ELR (cell line): ENCODE results near the gene HDLBP.

Source experiments
- DNase-seq: peaks from one replicate; pipeline ENCODE4 v3.0.0-alpha.2; 2015; ENCODE audit warnings: low read depth

HDLBP gene

GRCh38 chr2:241254904-241255351 is 60.5 kb downstream of the HDLBP start:
- no peak for DNase-seq

GRCh38 chr2:241252778-241253475 is 62.5 kb downstream of the HDLBP start:
- no peak for DNase-seq

- DNase-seq = no peak
Observed at GRCh38 chr2:241249654-241250053, 65.8 kb downstream of the HDLBP start.

- no peak for DNase-seq
Observed at GRCh38 chr2:241248897-241249296, 66.6 kb downstream of the HDLBP start.

GRCh38 chr2:241248289-241248688 is 67.2 kb downstream of the HDLBP start:
- no peak for DNase-seq

- no peak for DNase-seq
Observed at GRCh38 chr2:241244368-241244767, 71.1 kb downstream of the HDLBP start.

- DNase-seq = no peak
Observed at GRCh38 chr2:241242306-241242705, 73.2 kb downstream of the HDLBP start.

- DNase-seq = no peak
Observed at GRCh38 chr2:241241669-241242068, 73.8 kb downstream of the HDLBP start.

GRCh38 chr2:241240320-241241004 is 75.0 kb downstream of the HDLBP start:
- DNase-seq = no peak

GRCh38 chr2:241239552-241240202 is 75.8 kb downstream of the HDLBP start:
- no peak for DNase-seq

- DNase-seq = no peak
Observed at GRCh38 chr2:241238693-241239198, 76.7 kb downstream of the HDLBP start.

GRCh38 chr2:241237949-241238371 is 77.5 kb downstream of the HDLBP start:
- no peak for DNase-seq

GRCh38 chr2:241237047-241237446 is 78.4 kb downstream of the HDLBP start:
- no peak for DNase-seq

- no peak for DNase-seq
Observed at GRCh38 chr2:241235859-241236593, 79.4 kb downstream of the HDLBP start.

- DNase-seq = no peak
Observed at GRCh38 chr2:241234962-241235740, 80.3 kb downstream of the HDLBP start.

GRCh38 chr2:241234066-241234790 is 81.2 kb downstream of the HDLBP start:
- no peak for DNase-seq

- DNase-seq = no peak
Observed at GRCh38 chr2:241232736-241233575, 82.5 kb downstream of the HDLBP start.

- DNase-seq = no peak
Observed at GRCh38 chr2:241230435-241230834, 85.0 kb downstream of the HDLBP start.

- DNase-seq = no peak
Observed at GRCh38 chr2:241229563-241230401, 85.7 kb downstream of the HDLBP start.
